Measurements from ENCODE around the gene DTX4.

DNA sequence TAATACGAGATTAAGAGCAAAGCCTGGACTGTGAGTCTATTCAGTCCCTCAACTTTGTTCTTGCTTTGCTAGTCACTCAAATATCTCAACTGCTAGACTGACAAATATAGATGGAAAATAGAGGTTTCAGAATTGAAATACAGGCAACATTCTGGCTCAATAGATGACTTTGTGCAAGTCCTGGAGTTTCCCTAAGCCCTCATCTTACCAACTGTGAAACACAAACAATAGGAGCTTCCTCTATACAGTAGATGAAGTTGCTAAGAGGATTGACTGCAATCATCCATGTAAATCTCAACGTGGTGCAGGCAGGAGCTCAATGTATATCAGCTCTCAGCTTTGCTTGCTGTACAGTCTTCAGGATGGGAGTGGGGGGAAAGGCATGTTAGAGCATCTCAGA lies 47.0 kb downstream of the DTX4 start:
- TF ChIP-seq CTCF (IDR thresholded peaks at IDR 0.05) (no peak), POLR2A (IDR thresholded peaks at IDR 0.05) (no peak)

All from testis (tissue), 2 donors.